Heart left ventricle (tissue), 16 donors: ENCODE data around the gene PLSCR2. TPM values are rescaled to one million over a fixed set of nuclear protein-coding genes. Genes with fewer than 3 reads are reported as not detected.
"Not testable (repeated sequence)": the region's sequence is repeated elsewhere in the genome, so short reads cannot be mapped to it uniquely, and the experiment has no call there.

Source experiments
- ATAC-seq, 4 donors: fragments of 200-7000 bp; cut with Tn5 transposase; one replicate each; pipeline ENCODE4 v1.9.1; 2020 to 2022; ENCODE audit warnings: moderate library complexity in 4 of 4, mild to moderate bottlenecking in 3 of 4, moderate number of reproducible peaks in 1 of 4
- DNase-seq, 5 donors: peaks; one replicate each; pipeline ENCODE4 v3.0.0-alpha.2; 2020
- H3K27ac ChIP-seq, 12 donors: fragments of 200-600 bp; sonication (generic) in 4 of 12; one replicate each; pipeline versions ENCODE4 v1.5.0 to v1.8.0; 2016 to 2022; ENCODE audit warnings: mild to moderate bottlenecking in 2 of 12
- H3K27me3 ChIP-seq, 9 donors: fragments of 200-600 bp; sonication (generic) in 2 of 9; one replicate each; pipeline versions ENCODE4 v1.5.1 to v1.8.0; 2016 to 2022; ENCODE audit warnings: mild to moderate bottlenecking in 3 of 9
- H3K36me3 ChIP-seq, 9 donors: fragments of 200-600 bp; sonication (generic) in 2 of 9; one replicate each; pipeline versions ENCODE4 v1.5.0 to v1.8.0; 2018 to 2022; ENCODE audit warnings: mild to moderate bottlenecking in 2 of 9
- H3K4me1 ChIP-seq, 12 donors: fragments of 200-600 bp; sonication (generic) in 4 of 12; one replicate each; pipeline versions ENCODE4 v1.5.0 to v1.8.0; 2016 to 2022; ENCODE audit warnings: mild to moderate bottlenecking in 3 of 12
- H3K4me3 ChIP-seq, 12 donors: fragments of 200-600 bp; sonication (generic) in 4 of 12; one replicate each; pipeline versions ENCODE4 v1.5.0 to v1.8.0; 2017 to 2022; ENCODE audit warnings: mild to moderate bottlenecking in 9 of 12, moderate library complexity in 4 of 12
- H3K9me3 ChIP-seq, 12 donors: fragments of 200-600 bp; sonication (generic) in 4 of 12; one replicate each; pipeline versions ENCODE4 v1.5.0 to v1.8.0; 2016 to 2022; ENCODE audit warnings: mild to moderate bottlenecking in 1 of 12
- CTCF ChIP-seq, 12 donors: fragments of 200-600 bp; sonication (generic) in 4 of 12; IDR thresholded peaks; one replicate each; pipeline versions ENCODE4 v1.5.0 to v1.8.0; 2018 to 2022; ENCODE audit warnings: antibody characterized with exemption in 12 of 12, mild to moderate bottlenecking in 5 of 12
- POLR2A ChIP-seq, 2 donors: fragments of 450-650 bp; IDR thresholded peaks; one replicate each; pipeline ENCODE4 v1.6.1; 2017; ENCODE audit warnings: antibody characterized with exemption in 2 of 2, mild to moderate bottlenecking in 2 of 2, moderate library complexity in 2 of 2
- WGBS, 4 donors: extraction: QIAGEN DNeasy Blood & Tissue Kit in 2 of 4; methylation state at CpG; one replicate each; pipeline versions ENCODE4 v1.1.5 to v1.1.7; 2013 to 2018; 5-methylcytosine and 5-hydroxymethylcytosine counted together
- intact Hi-C, 10 donors: fragments of 100-400 bp; cut with DNase I; formaldehyde crosslinking; loops; one replicate each; pipeline versions ENCODE4 v1.11.1 to v1.14.2; 2022
- polyA plus RNA-seq, 2 donors: library from polyadenylated mRNA; stranded (reverse); fragments of 200-250 nt; gene quantifications; one replicate each; pipeline ENCODE4 v1.2.3, GENCODE V29; 2013
- total RNA-seq, 9 donors: library from RNA; depleted of rRNA in 2 of 9; stranded (reverse); fragments of >200 nt in 2 of 9; fragmentation: NEBNext Ultra II Directional in 3 of 9; extraction: Animal tissue kit (Norgen Biotek cat#: 25700) in 3 of 9; gene quantifications; one replicate each; pipeline versions ENCODE4 v1.1.0 to v1.2.4, GENCODE V29; 2016 to 2023
- donor health status: ischemic (EF 13 %, LVEDD 7.1; RV severe dilation, severe dysfunction).
- donor health status: healthy with polysubstance abuse.
- donor health status: DM: no; HTN: yes; CAD: no.
- donor health status: DM: no; HTN: no; CAD: no.
- donor health status: ischemic (EF 25% LVEDD 6.9; RV normal size, moderate dysfunction).
- donor health status: ischemic (EF 25% LVEDD 5.7; RV mildly dilated, moderate dysfunction).
- donor health status: healthy.
- donor health status: DM: yes; HTN: yes; CAD: no.
- donor health status: ischemic (EF 35%, LVEDD 5.7; RV mildly dilated, moderate dysfunction).
- donor health status: nonischemic (EF 11% LVEDD 7.7; RV severe dilation, severe dysfunction).
- donor health status: DM: yes; HTN: yes; CAD: no.
- donor health status: PGD.
- donor health status: ischemic (EF 29% LVEDD 5.4; RV normal size, mild dysfunction).
- donor health status: nonischemic (EF 23%, LVEDD 6.1; RV moderate dilation, normal function).

The PLSCR2 gene
- total and polyA plus RNA-seq, 11 donors: not detected

- no peaks in the 10 kb centered on the region for H3K9me3 ChIP-seq
- no peaks in the 10 kb centered on the region for H3K36me3 ChIP-seq
- H3K4me3 ChIP-seq: no peak overlapping the region
- no peak for DNase-seq
- 80 to 85% (median 84%) methylated on average over 3 of the region's 3 CpGs for WGBS, 4 donors
- no peaks in the 10 kb centered on the region for H3K27me3 ChIP-seq
- no peak for ATAC-seq
- no peak overlapping the region for H3K27ac ChIP-seq
- intact Hi-C loops: no loop called here
- H3K4me1 ChIP-seq: no peaks in the 10 kb centered on the region
- TF ChIP-seq POLR2A (IDR thresholded peaks at IDR 0.05) (no peak), CTCF (IDR thresholded peaks at IDR 0.05) (no peak)
These were observed 14.6 kb downstream of the PLSCR2 start for GRCh38 chr3:146454796-146455195.

GRCh38 chr3:146449613-146450012, 19.7 kb downstream of the PLSCR2 start:
- Histone ChIP-seq H3K36me3 (no peaks in the 10 kb centered on the region), H3K27ac (no peak overlapping the region), H3K27me3 (no peaks in the 10 kb centered on the region), H3K9me3 (peaks cover 0 to 16% (median 0%) of the 10 kb centered on the region in 12 donors), H3K4me3 (no peak overlapping the region), H3K4me1 (no peaks in the 10 kb centered on the region)
- intact Hi-C loops: no loop called here
- DNase-seq (no peak), ATAC-seq (no peak)
- TF ChIP-seq CTCF (IDR thresholded peaks at IDR 0.05) (no peak), POLR2A (IDR thresholded peaks at IDR 0.05) (no peak)

GRCh38 chr3:146449076-146449475, 20.3 kb downstream of the PLSCR2 start:
- Histone ChIP-seq H3K4me1 (no peaks in the 10 kb centered on the region), H3K4me3 (no peak overlapping the region), H3K27ac (no peak overlapping the region), H3K9me3 (peaks cover 0 to 16% (median 0%) of the 10 kb centered on the region in 12 donors), H3K36me3 (no peaks in the 10 kb centered on the region), H3K27me3 (no peaks in the 10 kb centered on the region)
- ATAC-seq (no peak), DNase-seq (no peak)
- WGBS, 4 donors: 31 to 52% (median 41%) methylated on average over 1 of the region's 1 CpG
- intact Hi-C loops: no loop called here
- TF ChIP-seq POLR2A (IDR thresholded peaks at IDR 0.05) (no peak), CTCF (IDR thresholded peaks at IDR 0.05) (no peak)

- Histone ChIP-seq H3K9me3 (peaks cover 0 to 20% (median 0%) of the 10 kb centered on the region in 12 donors), H3K4me3 (no peak overlapping the region), H3K27me3 (no peaks in the 10 kb centered on the region), H3K27ac (no peak overlapping the region), H3K4me1 (no peaks in the 10 kb centered on the region), H3K36me3 (no peaks in the 10 kb centered on the region)
- intact Hi-C loops: no loop called here
- no peak for ATAC-seq
- 92 to 98% (median 97%) methylated on average over 1 of the region's 1 CpG for whole genome bisulfite sequencing, 4 donors
- no peak for TF ChIP-seq CTCF (IDR thresholded peaks at IDR 0.05)
- TF ChIP-seq POLR2A (IDR thresholded peaks at IDR 0.05): no peak
- no peak for DNase-seq
These were observed 23.3 kb downstream of the PLSCR2 start for GRCh38 chr3:146446026-146446425.

GRCh38 chr3:146440310-146440709, 29.1 kb downstream of the PLSCR2 start:
- intact Hi-C loops, H3K4me3 ChIP-seq: not testable (repeated sequence)

More at GRCh38 chr3:146440310-146440709, 29.1 kb downstream of the PLSCR2 start:
- DNase-seq, H3K4me1 ChIP-seq, H3K27me3 ChIP-seq, H3K36me3 ChIP-seq, H3K27ac ChIP-seq, ATAC-seq: not testable (repeated sequence)
- 85 to 94% (median 88%) methylated on average over 5 of the region's 5 CpGs for WGBS, 4 donors
- H3K9me3 ChIP-seq: peaks cover 0 to 15% (median 0%) of the 10 kb centered on the region in 12 donors
